IMR-90 (cell line): ENCODE measurements around the gene ADARB2. TPM values are rescaled to one million over a fixed set of nuclear protein-coding genes. Genes with fewer than 3 reads are reported as not detected.

Experiments
- ATAC-seq: fragments of 200-7000 bp; cut with Tn5 transposase; 2 replicates; pipeline ENCODE4 v1.9.1; 2020; ENCODE audit warnings: low read depth, mild to moderate bottlenecking, moderate library complexity
- BruUV-seq: library from RNA; stranded (reverse); fragments of 400-500 nt; replicated peaks from 2 replicates; lab custom pipeline; 2021; lab: Mats Ljungman, UMichigan
- CTCF ChIA-PET: fragments of 300-600 bp; formaldehyde crosslinking; extraction: SDS; loops from one replicate; lab custom pipeline; 2021; ENCODE audit warnings: antibody characterized with exemption; lab: Yijun Ruan, JAX
- POLR2A ChIA-PET: fragments of 300-600 bp; sonication (Branson Sonifier 250); formaldehyde crosslinking; loops from one replicate; lab custom pipeline; 2022; ENCODE audit warnings: antibody characterized with exemption; ENCODE audit not compliant: unreplicated experiment; lab: Charles Lee
- DNase-seq: peaks from one replicate; pipeline ENCODE4 v3.0.0; 2013
- H2AFZ ChIP-seq: replicated peaks from 2 replicates; pipeline ENCODE3; 2013; ENCODE audit warnings: low read length, mild to moderate bottlenecking; ENCODE audit not compliant: poor library complexity
- H2AK5ac ChIP-seq: 2 replicates; pipeline ENCODE4 v1.6.1; 2013; ENCODE audit warnings: low read depth, low read length, inconsistent platforms
- H2AK9ac ChIP-seq: replicated peaks from 2 replicates; pipeline ENCODE3; 2013; ENCODE audit warnings: mild to moderate bottlenecking, low read depth, low read length, moderate library complexity; ENCODE audit not compliant: poor library complexity
- H2BK120ac ChIP-seq: 2 replicates; pipeline ENCODE4 v1.6.1; 2013; ENCODE audit warnings: low read depth, low read length, inconsistent platforms
- H2BK15ac ChIP-seq: 3 replicates; pipeline ENCODE4 v1.6.1; 2013; ENCODE audit warnings: low read depth, low read length, inconsistent platforms
- H2BK20ac ChIP-seq: 2 replicates; pipeline ENCODE4 v1.6.1; 2013; ENCODE audit warnings: low read depth, mild to moderate bottlenecking, inconsistent platforms, low read length, moderate library complexity
- H2BK5ac ChIP-seq: 2 replicates; pipeline ENCODE4 v1.6.1; 2013; ENCODE audit warnings: mild to moderate bottlenecking, low read depth, low read length, inconsistent platforms; ENCODE audit not compliant: poor library complexity, severe bottlenecking
- H3K14ac ChIP-seq: replicated peaks from 2 replicates; pipeline ENCODE4 v1.6.1; 2013; ENCODE audit warnings: low read depth, low read length, inconsistent platforms
- H3K18ac ChIP-seq: 2 replicates; pipeline ENCODE4 v1.6.1; 2013; ENCODE audit warnings: low read depth, low read length, control low read depth
- H3K23ac ChIP-seq: 2 replicates; pipeline ENCODE4 v1.6.1; 2013; ENCODE audit warnings: low read depth, low read length, inconsistent platforms
- H3K27ac ChIP-seq: 2 replicates; pipeline ENCODE4 v1.5.1; 2013; ENCODE audit warnings: mild to moderate bottlenecking, control low read depth, low read length; ENCODE audit not compliant: insufficient read depth
- H3K27me3 ChIP-seq: 2 replicates; pipeline ENCODE4 v1.6.1; 2013; ENCODE audit warnings: low read length; ENCODE audit not compliant: control insufficient read depth, insufficient read depth
- H3K36me3 ChIP-seq: 2 replicates; pipeline ENCODE4 v1.6.1; 2013; ENCODE audit warnings: low read length, mixed read lengths; ENCODE audit not compliant: control insufficient read depth, insufficient read depth
- H3K4ac ChIP-seq: 2 replicates; pipeline ENCODE4 v1.6.1; 2013; ENCODE audit warnings: low read depth, low read length, inconsistent platforms
- H3K4me1 ChIP-seq: 2 replicates; pipeline ENCODE4 v1.6.1; 2013; ENCODE audit warnings: low read length, mixed read lengths; ENCODE audit not compliant: control insufficient read depth, insufficient read depth
- H3K4me2 ChIP-seq: 2 replicates; pipeline ENCODE4 v1.6.1; 2013; ENCODE audit warnings: low read depth, mild to moderate bottlenecking, control low read depth, low read length, moderate library complexity
- H3K4me3 ChIP-seq: 2 replicates; pipeline ENCODE4 v1.5.1; 2013; ENCODE audit warnings: low read depth, mild to moderate bottlenecking, control low read depth, low read length, moderate library complexity; ENCODE audit not compliant: insufficient read depth
- H3K56ac ChIP-seq: 2 replicates; pipeline ENCODE4 v1.6.1; 2013; ENCODE audit warnings: low read length, inconsistent platforms; ENCODE audit not compliant: insufficient read depth; ENCODE audit errors: extremely low read depth
- H3K79me1 ChIP-seq, 2 experiments: 2 replicates each; pipeline ENCODE4 v1.6.1; 2013; ENCODE audit warnings: low read length in 2 of 2, inconsistent platforms in 1 of 2, low read depth in 1 of 2
- H3K9ac ChIP-seq: 2 replicates; pipeline ENCODE4 v1.6.1; 2013; ENCODE audit warnings: low read depth, low read length, control low read depth
- H3K9me1 ChIP-seq: 2 replicates; pipeline ENCODE4 v1.6.1; 2013; ENCODE audit warnings: low read length, inconsistent platforms; ENCODE audit not compliant: insufficient read depth
- H3K9me3 ChIP-seq: 2 replicates; pipeline ENCODE4 v1.6.1; 2013; ENCODE audit warnings: low read length; ENCODE audit not compliant: control insufficient read depth, insufficient read depth
- H4K20me1 ChIP-seq: 2 replicates; pipeline ENCODE4 v1.6.1; 2013; ENCODE audit warnings: low read length, inconsistent platforms; ENCODE audit not compliant: insufficient read depth
- H4K5ac ChIP-seq: 2 replicates; pipeline ENCODE4 v1.6.1; 2013; ENCODE audit warnings: mild to moderate bottlenecking, low read depth, low read length, control low read depth
- H4K8ac ChIP-seq, 2 experiments: 2 replicates each; pipeline ENCODE4 v1.6.1; 2013; ENCODE audit warnings: low read depth in 2 of 2, low read length in 2 of 2, control low read depth in 1 of 2, inconsistent platforms in 1 of 2
- H4K91ac ChIP-seq: 2 replicates; pipeline ENCODE4 v1.6.1; 2013; ENCODE audit warnings: low read depth, low read length, inconsistent platforms; ENCODE audit not compliant: insufficient read depth
- BHLHE40 ChIP-seq: fragments of 150-350 bp; IDR thresholded peaks from 2 replicates; pipeline ENCODE4 v1.6.1; 2016; ENCODE audit warnings: mild to moderate bottlenecking, low read depth, low read length
- NFE2L2 ChIP-seq: fragments of 150-350 bp; IDR thresholded peaks from 2 replicates; pipeline ENCODE4 v1.6.1; 2016; ENCODE audit warnings: low read depth, mild to moderate bottlenecking, low read length
- SMC3 ChIP-seq: fragments of 150-350 bp; IDR thresholded peaks from 2 replicates; pipeline ENCODE4 v1.6.1; 2016; ENCODE audit warnings: low read depth, mild to moderate bottlenecking, antibody characterized with exemption, low read length, moderate library complexity
- WGBS, 2 experiments: methylation state at CpG; one replicate each; pipeline versions ENCODE4 v1.1.5 to v1.1.7; 2013; ENCODE audit warnings: missing lambda C conversion rate in 2 of 2; ENCODE audit not compliant: insufficient read length in 1 of 2; ENCODE audit errors: extremely low coverage in 2 of 2; 5-methylcytosine and 5-hydroxymethylcytosine counted together
- dilution Hi-C: fragments of 300-500 bp; cut with HindIII; formaldehyde crosslinking; loops from one replicate; pipeline ENCODE4 v1.14.3; 2018; ENCODE audit warnings: low sequenced_read_pairs; ENCODE audit not compliant: unreplicated experiment
- in situ Hi-C: fragments of 300-500 bp; cut with MboI; formaldehyde crosslinking; loops from 3 replicates; pipeline ENCODE4 v1.14.3; 2019; ENCODE audit warnings: low sequenced_read_pairs, inconsistent platforms, mixed read lengths
- intact Hi-C: fragments of 100-400 bp; cut with micrococcal nuclease; formaldehyde crosslinking; loops from 2 replicates; pipeline ENCODE4 v1.10.0; 2022
- polyA plus RNA-seq, 3 experiments: library from polyadenylated mRNA; depleted of rRNA; stranded (reverse); fragments of >200 nt; gene quantifications; 2 replicates each; pipeline ENCODE4 v1.2.3, GENCODE V29; 2012; ENCODE audit warnings: low replicate concordance in 1 of 3
- total RNA-seq: library from RNA; depleted of rRNA; stranded (reverse); fragments of >200 nt; gene quantifications from 2 replicates; pipeline ENCODE4 v1.2.3, GENCODE V29; 2012

Gene ADARB2
- total and polyA plus RNA-seq, 2 of the 4 experiments (the other 2 are of a cell fraction): not detected

- Histone ChIP-seq H3K4me2 (no peak overlapping the region), H3K18ac (no peak overlapping the region), H4K5ac (no peak overlapping the region), H4K8ac (no peak overlapping the region), H2BK15ac (no peak overlapping the region), H3K9me3 (peaks cover 17% of the 10 kb centered on the region), H4K91ac (no peak overlapping the region), H2AK9ac (no peak overlapping the region), H4K20me1 (no peaks in the 10 kb centered on the region), H3K14ac (no peak overlapping the region), H2BK20ac (no peak overlapping the region), H2AFZ (no peak overlapping the region), H3K9ac (no peak overlapping the region), H2AK5ac (no peak overlapping the region), H3K9me1 (no peaks in the 10 kb centered on the region), H2BK5ac (peak overlapping the region; percentile 54), H2BK120ac (no peak overlapping the region), H3K4me1 (no peaks in the 10 kb centered on the region), H3K27ac (no peak overlapping the region), H3K79me1 (no peaks in the 10 kb centered on the region), H3K23ac (no peak overlapping the region), H3K56ac (no peak overlapping the region), H3K27me3 (no peaks in the 10 kb centered on the region), H3K4me3 (no peak overlapping the region), H3K4ac (no peak overlapping the region), H3K36me3 (no peaks in the 10 kb centered on the region)
- ATAC-seq (no peak), DNase-seq (no peak)
- POLR2A ChIA-PET: no interaction called here
- no TSS peak for BruUV-seq
- in situ Hi-C loops: no loop called here
- 48 to 100% methylated on average over 2 of the region's 2 CpGs for WGBS, 2 experiments
- dilution Hi-C loops: no loop called here
- intact Hi-C loops: no loop called here
- TF ChIP-seq BHLHE40 (no peak), NFE2L2 (no peak), SMC3 (no peak)
- CTCF ChIA-PET: no interaction called here
Measured at GRCh38 chr10:1444826-1445225, 292.5 kb downstream of the ADARB2 start.
